ENCODE results near the gene ZNF845.
"Not testable (repeated sequence)": the region's sequence is repeated elsewhere in the genome, so short reads cannot be mapped to it uniquely, and the experiment has no call there.

Gene ZNF845

DNA sequence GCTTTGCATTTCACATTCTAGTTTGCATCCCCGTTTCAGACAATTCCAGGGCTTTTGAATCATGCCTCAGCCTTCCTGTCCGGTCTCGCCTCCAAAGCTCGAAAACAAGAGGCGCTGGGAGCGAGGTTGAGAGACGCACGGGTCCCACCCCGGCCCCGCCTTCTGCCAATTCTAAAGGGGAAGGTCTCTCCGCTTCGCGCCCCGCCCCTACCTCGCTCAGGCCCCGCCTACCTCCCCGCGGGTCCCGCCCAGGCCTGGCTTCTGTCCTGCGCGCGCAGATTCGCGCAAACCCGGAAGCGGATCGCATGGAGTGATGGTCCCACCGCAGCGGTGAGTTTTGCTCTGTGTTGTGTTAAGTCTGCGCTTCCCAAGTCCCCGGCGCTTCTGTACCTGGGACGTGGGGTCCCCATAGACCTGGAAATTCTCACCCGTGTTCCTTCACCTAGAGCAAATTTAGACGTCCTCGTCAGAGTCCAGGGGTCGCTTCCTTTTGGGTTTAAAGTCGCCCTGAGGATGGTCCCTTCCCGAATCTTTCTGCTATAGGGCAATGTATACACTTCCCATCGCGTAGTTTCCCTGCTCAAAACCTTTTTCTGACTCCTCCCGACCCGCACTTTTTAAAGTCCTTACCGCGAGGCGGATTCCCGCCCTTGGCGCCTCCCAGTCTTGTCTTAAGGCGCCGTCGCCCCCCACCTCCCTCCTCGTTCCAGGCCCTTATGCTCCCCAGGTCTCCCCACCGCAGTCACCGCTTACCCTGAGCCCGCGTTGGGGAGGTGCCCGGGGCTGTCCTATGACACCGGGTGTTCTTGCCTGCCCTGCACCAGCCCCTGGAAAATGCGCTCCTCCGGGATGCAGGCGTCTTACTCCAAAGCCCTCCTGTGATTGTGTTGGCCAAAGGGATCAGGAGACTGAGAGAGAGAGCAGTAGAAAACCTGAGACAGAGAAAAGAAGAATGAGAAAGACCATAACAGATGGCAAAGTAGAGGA is at the start of gene ZNF845:
Gene ZNF845, plus strand, starts transcription at position 287 of the 987 bp plus-strand sequence. CDS start 7,559 bp downstream, outside the sequence.
- peak; percentile 95 for DNase-seq

DNA sequence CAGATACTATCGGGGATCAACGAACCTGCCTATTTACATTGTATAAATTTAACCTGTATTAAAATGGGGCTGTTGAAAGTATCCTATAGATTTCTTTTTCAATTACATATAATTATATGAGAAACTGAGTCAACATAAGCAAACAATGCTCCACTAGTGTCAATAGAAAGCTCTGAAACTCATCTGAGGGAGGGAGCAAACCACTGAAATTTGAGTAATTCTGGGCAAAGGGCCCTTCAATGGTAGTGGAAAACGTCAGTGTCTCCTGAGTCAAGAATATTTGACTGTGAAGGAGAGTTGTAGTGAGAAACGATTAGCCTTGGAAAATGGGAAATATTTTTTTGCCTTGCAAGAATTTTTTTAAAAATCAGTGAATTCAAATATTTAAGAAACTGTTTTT is 48.5 kb upstream of the ZNF845 start:
- DNase-seq, result no peak

DNA sequence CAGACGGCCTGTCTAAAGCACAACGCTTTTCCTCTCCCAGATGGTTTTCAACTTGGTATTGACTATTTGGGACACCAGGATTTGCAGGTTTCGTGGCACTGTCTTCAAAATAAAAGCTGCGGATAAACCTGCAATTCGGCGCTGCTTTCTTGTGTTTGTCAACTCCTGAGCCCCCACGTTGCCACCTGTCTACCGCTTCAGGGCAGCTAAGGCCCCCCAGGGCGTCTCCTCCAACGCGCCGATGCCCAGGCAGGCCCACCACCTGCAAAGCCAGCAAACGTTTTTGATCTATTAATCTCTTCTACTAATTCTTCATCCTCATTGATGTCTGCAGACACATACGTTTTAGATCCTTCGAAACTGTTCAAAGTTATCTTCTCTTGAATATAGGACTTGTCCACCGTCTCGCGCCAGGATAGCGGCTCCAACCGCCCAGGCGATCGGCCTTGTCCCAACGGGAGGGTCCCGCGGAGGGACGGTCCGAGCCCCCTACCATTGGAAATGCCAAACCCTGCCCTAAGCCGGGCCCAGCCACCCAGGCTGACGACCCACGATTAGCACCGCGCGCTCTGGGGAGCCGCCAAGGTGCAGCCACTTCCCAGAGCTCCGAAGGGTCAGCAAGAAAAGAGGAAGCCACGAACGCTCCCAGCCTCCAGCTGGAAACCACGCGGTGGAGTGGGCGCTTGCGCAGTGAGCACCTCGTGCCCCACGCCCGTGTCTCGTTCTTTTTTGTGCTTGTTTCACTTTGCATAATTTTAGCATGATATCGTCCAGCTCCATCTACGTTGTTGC is 42.6 kb upstream of the ZNF845 start:
- DNase-seq, result no peak

DNA sequence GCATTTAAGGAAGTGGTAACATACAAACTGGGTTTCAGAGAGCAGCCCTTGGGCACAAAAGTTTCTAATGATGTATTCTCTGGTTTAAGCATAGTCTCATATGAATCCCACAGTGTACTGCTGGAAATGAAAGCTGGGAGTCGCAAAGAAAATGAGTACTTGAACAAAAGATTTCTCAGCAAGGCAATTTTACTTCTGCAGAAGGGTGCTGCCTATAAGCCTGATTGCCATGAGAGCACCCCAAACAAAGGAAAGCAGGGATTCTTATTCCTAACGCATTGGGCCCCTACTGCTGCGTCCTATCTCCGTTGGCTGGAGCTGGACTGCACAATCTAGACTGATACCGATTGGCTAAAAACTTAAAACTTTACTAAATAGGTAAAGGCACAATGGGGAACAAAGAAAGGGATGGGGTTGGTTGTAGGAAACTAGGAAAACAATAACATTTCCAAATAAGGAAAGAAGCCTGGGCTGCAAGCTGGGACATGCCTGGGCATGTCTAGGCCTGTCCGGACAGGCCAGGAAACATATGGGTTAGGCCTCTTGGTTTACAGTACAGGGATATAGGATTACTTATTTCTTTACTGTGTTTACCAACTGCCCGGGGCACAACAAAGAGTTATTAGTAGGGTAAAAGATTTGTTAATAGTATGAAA is 38.6 kb upstream of the ZNF845 start:
- no peak for DNase-seq

DNA sequence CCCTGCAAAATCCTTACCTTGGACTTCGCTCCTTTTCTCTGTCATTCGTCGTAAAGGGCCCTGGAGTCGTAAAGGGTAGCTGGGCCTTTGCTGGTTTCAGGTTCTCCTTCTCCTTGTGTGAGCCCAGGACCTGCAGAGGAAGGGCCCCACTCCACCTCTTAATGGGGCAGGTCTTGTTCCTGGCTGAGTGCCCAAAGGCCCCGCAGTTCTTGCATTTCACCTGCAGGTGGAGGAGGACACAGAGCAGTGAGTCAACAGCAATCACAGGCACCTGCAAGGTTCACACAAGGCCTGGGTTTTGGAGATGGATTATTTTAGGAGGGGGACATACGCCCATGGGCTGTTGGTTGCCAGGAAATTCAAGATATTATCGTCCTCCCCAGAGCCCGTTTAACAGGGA is 32.2 kb upstream of the ZNF845 start:
- DNase-seq, result not testable (repeated sequence)

DNA sequence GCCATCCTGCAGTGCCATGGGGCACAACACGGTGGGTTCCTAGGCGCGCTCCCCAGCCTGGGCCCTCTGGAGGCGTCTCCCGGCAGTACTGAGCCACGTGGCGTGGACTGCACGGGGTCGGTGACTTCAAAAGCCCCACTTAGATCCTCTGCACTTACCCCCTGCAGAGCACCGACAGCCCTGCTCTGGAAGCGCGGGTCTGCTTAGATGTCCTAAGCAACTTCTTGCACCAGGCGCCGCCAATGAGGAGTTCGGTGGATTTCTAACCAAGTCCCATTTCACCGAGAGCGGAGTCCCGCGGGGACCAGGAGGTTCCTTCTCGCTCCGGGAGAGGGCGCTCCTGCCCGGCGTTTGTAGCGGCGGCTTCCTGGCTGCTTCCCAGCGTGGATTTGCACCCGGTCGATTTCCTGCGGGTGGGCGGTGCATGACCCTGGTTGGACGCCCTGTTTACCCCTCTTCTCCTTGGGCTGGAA is 25.2 kb upstream of the ZNF845 start:
- no peak for DNase-seq

DNA sequence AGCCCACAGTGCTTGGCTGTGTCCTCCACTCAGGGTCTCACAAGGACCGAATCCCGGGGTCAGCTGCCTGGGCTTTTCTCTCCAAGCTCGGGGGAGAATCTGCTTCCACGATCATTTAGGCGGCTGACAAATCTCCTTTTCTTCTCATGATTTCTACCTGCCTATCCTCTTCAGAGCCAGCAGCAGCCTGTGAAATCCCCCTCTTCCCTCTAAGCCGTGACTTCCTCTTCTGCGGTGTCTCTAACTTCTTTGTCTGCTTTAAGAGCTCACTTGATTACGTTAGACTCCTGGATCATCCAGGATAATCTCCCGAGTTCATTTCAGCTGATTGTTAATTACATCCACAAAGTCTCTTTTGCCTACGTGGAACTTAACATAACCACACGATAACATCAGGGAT is 22.5 kb upstream of the ZNF845 start:
- no peak for DNase-seq

DNA sequence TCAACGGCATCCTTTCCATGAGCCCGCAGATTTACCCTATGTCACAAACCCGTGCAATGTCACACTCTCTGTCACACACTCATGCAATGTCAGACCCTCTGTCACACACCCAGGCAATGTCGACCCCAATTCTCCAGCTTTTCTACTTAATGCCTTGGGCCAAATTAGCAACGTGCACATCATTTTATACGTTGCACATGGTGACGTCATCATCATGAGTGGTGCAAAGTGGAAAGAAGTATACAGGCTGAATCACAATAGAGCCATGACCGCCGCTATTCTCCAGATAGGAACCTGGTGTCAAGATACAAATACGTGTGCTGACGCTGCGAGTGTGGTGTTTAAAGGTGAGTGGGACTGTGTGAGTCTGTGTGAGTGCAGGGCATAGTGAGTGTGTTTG is 21.7 kb upstream of the ZNF845 start:
- no peak for DNase-seq

DNA sequence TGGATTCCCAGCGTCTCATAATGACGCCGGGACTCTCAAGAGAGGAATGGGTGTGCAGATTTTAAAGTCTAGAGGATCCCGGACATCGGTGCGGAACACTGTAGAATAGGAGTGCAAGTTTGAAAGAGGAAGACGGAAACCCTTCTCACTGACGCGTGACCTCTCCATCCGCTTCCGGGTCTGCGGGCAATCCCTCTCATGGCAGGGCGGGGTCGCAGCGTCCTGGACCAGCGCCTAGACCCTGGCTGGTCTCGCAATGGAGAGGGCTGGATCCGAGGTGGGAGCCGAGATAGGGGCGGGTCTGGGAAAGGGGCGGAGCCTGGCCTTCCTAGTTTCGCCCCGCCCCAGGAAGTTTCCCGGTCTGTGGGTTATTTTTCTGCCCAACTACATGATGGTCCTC is 4.6 kb upstream of the ZNF845 start:
- peak; percentile 71 for DNase-seq

DNA sequence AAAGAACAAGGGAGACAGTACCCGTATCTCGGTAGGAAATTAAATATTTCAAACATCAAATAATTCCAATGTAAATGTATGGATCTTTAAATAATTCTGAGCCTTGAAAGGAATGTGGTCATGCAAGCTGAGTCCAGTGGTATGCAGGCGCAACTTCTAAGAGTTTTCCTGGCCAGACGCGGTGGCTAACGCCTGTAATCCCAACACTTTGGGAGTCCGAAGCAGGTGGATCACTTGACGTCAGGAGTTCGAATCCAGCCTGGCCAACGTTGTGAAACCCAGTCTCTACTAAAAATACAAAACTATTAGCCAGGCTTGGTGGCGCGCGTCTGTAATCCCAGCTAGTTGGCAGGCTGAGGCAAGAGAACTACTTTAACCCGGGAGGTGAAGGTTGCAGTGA is 1.1 kb upstream of the ZNF845 start:
- DNase-seq, result no peak

DNA sequence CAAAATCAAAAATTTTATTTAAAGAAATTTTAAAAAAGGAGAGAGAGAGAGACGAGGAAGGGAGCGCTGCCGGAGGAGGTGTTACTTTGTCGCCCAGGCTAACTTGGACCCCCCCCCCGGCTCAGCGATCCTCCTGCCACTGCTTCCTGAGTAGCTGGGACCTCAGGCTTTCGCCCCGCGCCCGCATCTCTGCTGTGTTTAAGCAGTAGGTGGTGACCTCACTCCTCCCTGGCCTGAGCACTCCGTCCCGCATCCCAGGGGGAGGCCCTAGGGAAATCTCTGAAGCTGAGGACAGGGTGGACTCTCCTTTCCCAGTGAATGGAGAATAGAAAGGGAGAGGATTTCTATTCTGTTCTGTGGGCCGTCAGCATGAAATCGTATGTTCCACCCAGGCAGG is 485 bp upstream of the ZNF845 start:
- DNase-seq, result peak; percentile 62

DNA sequence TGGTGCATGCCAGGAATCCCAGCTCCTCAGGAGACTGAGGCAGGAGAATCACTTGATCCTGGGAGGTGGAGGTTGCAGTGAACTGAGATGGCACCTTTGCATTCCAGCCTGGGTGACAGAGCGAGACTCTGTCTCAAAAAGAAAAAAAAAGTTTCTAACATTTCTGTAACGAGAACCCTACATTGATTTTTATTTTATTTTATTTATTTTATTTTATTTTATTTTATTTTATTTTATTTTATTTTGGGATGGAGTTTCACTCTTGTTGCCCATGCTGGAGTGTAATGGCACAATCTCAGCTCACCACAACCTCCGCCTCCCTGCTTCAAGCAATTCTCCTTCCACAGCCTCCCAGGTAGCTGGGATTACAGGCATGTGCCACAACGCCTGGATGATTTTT is 10.9 kb downstream of the ZNF845 start:
- not testable (repeated sequence) for DNase-seq

DNA sequence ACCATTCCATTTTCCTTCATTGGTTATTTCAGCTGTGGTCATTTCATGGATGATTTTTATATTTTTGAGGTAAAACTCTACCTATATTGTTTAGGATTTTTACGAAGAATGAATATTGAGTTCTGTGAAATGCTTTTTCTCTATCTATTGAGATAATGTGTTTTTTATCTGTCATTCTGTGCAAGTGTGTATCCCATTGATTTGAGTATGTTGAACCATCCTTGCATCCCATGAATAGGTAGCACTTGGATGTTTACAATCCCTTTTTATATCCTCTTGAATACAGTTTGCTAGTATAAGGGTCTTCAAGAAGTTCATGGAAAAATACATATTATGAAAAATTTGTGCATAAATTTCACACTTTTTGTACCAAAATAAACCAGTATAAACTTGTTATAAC is 22.2 kb downstream of the ZNF845 start:
- DNase-seq, result no peak

DNA sequence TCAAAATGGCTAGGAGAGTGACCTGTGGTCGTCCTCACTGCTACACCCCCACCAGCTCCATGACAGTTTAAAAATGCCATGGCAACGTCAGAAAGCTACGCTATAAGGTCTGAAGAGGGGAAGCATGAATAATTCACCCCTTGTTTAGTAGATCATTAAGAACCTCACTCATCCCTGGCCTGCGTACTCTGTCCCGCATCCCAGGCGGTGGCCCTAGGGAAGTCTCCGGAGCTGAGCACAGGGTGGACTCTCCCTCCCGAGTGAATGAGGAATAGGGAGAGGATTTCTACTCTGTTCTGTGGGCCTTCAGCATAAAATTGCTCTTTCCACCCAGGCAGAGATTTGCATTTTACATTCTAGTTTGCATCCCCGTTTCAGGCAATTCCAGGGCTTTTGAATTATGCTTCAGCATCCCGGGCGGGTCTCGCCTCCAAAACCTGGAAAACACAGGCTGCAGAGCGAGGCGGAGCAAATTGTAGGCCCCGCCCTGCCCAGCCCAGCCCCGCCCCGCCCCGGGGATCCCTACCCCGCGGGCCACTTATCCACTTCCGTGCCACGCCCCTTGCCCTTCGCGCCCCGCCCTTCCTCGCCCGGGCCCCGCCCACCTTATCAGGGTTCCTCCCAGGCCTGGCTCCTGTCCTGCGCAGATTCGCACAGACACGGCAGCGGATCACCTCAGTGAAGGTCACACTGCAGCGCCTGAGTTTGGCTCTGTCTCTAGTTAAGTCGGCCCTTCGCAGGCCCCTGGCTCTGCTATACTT is 24.5 kb downstream of the ZNF845 start:
- DNase-seq, result no peak

DNA sequence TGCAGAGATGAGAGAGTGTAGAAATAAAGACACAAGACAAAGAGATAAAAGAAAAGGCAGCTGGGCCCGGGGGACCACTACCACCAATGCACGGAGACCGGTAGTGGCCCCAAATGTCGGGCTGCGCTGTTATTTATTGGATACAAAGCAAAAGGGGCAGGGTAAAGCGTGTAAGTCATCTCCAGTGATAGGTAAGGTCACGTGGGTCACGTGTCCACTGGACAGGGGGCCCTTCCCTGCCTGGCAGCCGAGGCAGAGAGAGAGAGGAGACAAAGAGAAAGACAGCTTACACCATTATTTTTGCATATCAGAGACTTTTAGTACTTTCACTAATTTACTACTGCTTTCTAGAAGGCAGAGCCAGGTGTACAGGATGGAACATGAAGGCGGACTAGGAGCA is 26.5 kb downstream of the ZNF845 start:
- DNase-seq, result not testable (repeated sequence)

DNA sequence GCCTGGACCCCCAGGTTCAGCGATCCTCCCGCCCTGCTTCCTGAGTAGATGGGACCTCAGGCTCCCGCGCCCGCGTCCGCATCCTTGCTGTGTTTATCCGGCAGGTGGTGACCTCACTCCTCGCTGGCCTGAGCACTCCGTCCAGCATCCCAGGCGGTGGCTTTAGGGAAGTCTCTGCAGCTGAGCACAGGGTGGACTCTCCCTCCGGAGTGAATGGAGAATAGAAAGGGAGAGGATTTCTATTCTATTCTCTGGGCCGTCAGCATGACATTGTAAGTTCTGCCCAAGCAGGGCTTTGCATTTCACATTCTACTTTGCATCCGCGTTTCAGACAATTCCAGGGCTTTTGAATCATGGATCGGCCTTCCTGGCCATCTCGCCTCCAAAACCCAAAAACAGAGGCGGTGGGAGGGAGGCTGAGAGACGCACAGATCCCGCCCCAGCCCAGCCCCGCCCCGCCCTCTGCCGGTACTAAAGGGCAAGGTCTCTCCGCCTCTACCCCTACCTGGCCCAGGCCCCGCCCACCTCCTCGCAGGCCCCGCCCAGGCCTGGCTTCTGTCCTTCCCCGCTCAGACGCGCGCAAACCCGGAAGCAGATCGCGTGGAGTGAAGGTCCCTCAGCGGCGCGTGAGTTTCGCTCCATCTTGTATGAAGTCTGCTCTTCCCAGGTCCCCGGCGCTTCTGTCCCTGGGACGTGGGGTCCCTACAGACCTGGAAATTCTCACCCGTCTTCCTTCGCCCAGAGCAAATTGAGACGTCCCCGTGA is 31.8 kb downstream of the ZNF845 start, which contains the start of gene ZNF525:
Gene ZNF525, plus strand, starts transcription at position 572 of the 765 bp plus-strand sequence. CDS start 6,577 bp downstream, outside the sequence.
- DNase-seq, result peak; percentile 64

DNA sequence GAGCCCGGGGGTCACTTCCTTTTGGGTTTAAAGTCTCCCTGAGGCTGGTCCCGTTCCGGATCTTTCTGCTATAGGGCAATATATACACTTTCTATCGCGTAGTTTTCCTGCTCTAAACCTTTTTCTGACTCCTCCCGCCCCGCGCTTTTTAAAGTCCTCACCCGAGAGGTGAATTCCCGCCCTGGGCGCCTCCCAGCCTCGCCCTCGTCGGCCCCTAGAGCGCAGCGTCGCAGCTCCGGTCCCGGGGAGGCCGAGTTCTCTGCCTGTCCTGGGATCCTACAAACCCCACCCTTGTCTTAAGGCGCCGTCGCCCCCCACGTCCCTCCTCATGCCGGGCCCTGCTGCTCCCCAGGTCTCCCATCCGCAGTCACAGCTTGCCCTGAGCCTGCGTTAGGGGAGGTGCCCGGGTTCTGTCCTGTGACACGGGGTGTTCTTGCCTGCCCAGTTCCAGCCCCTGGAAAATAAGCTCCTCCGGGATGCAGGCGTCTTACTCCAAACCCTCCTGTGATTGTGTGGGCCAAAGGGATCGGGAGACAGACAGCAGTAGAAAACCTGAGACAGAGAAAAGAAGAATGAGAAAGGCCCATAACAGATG is 32.4 kb downstream of the ZNF845 start:
- no peak for DNase-seq

DNA sequence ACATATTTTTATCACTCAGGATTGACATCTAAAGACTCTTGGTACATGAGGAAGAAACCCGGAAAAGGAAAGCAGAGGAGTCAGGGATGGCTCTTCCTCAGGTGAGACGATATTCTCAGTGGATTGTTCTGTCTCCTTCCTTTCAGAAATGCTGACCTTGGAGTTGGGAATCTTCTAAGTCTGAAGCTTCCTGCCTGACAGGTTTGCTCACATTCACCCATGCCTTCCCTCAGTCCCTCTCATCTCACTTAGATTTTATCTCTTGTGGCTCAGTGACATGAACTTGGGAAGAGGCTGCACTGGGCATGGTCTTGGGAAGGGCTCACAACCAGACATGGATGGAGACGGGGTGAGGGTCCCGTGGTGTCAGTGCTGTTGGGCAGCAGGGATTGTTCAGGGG is 38.6 kb downstream of the ZNF845 start:
- no peak for DNase-seq

DNA sequence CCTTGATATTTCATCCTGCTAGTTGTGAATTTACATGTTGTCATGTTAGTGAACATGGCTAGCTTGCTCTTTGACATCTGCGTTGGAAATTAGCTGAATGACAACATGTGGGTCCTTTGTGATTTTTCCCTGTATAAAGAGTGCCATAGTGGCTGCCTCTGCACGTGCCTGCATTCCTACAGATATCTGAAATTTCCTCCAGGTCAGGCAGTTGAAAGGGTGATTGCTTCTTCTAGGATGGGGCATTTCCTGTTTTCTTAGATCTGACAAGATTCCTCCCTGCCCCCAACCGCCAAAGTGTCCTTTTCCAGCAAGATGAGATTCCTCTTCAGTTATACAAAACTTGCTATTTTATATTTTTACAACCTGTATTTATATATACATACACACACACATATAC is 40.7 kb downstream of the ZNF845 start:
- no peak for DNase-seq

DNA sequence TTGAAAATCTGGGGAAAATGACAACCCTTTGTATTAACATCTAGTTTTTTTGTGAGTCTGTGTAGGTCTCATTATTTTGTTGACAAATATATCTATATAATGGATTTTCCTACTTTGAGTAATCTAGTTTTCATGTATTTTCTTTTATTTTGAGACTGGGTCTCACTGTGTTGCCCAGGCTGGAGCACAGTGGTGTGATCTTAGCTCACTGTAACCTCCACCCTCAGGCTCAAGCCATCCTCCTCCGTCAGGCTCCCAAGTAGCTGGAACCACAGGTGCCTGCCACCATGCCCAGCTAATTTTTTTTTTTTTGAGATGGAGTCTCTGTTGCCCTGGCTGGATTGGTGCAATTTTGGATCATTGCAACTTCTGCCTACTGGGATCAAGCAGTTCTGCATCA is 41.2 kb downstream of the ZNF845 start:
- no peak for DNase-seq

DNA sequence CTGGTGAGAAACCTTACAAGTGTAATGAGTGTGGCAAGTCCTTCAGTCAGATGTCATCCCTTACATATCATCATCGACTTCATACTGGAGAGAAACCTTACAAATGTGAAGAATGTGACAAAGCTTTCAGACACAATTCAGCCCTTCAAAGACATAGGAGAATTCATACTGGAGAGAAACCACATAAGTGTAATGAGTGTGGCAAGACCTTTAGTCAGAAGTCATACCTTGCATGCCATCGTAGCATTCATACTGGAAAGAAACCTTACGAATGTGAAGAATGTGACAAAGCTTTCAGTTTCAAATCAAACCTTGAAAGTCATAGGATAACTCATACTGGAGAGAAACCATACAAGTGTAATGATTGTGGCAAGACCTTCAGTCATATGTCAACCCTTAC is 47.8 kb downstream of the ZNF845 start:
- DNase-seq, result no peak

Data from T1000 (cell line).